HepG2 (cell line): ENCODE measurements around the gene YIPF3. TPM values are rescaled to one million over a fixed set of nuclear protein-coding genes. Genes with fewer than 3 reads are reported as not detected.

ENCODE experiments used
- BCL6 ChIP-seq: IDR thresholded peaks from 2 replicates; pipeline ENCODE4 v1.6.1; 2016; ENCODE audit warnings: missing genetic modification reagents, missing compliant biosample characterization
- FUBP1 ChIP-seq: sonication (generic); formaldehyde crosslinking; IDR thresholded peaks from 2 replicates; pipeline ENCODE4 v1.5.1; 2020; ENCODE audit warnings: missing genetic modification reagents, mild to moderate bottlenecking, borderline replicate concordance
- NCOA2 ChIP-seq: sonication (generic); formaldehyde crosslinking; IDR thresholded peaks from 2 replicates; pipeline ENCODE4 v1.8.0; 2022; ENCODE audit warnings: inconsistent platforms
- NR0B2 ChIP-seq: sonication (generic); formaldehyde crosslinking; IDR thresholded peaks from 2 replicates; pipeline ENCODE4 v1.4.0; 2020; ENCODE audit warnings: mild to moderate bottlenecking, missing genetic modification reagents
- SIN3A ChIP-seq: IDR thresholded peaks from 2 replicates; pipeline ENCODE4 v1.6.1; 2011; ENCODE audit warnings: low read depth, mild to moderate bottlenecking, control low read depth, low read length, borderline replicate concordance
- ZBTB10 ChIP-seq: sonication (generic); formaldehyde crosslinking; IDR thresholded peaks from 2 replicates; pipeline ENCODE4 v1.4.0; 2020; ENCODE audit warnings: missing genetic modification reagents, borderline replicate concordance
- ZNF263 ChIP-seq: sonication (generic); formaldehyde crosslinking; IDR thresholded peaks from 2 replicates; pipeline ENCODE4 v1.4.0; 2020; ENCODE audit warnings: missing genetic modification reagents
- ZNF382 ChIP-seq: sonication (generic); formaldehyde crosslinking; IDR thresholded peaks from 2 replicates; pipeline ENCODE4 v1.5.0; 2020; ENCODE audit warnings: missing genetic modification reagents, mild to moderate bottlenecking, borderline replicate concordance
- ZNF407 ChIP-seq: sonication (generic); formaldehyde crosslinking; IDR thresholded peaks from one replicate; pipeline ENCODE4 v1.5.1; 2020; ENCODE audit warnings: mild to moderate bottlenecking, missing genetic modification reagents; ENCODE audit errors: not compliant biosample characterization
- ZNF569 ChIP-seq: sonication (generic); formaldehyde crosslinking; IDR thresholded peaks from 2 replicates; pipeline ENCODE4 v1.5.0; 2020; ENCODE audit warnings: mild to moderate bottlenecking, missing genetic modification reagents, moderate library complexity, borderline replicate concordance
- ZNF678 ChIP-seq: sonication (generic); formaldehyde crosslinking; IDR thresholded peaks from 2 replicates; pipeline ENCODE4 v1.4.0; 2020; ENCODE audit warnings: mild to moderate bottlenecking, missing genetic modification reagents
- polyA plus RNA-seq, 8 experiments: library from polyadenylated mRNA; depleted of rRNA in 3 of 8; stranded (reverse) in 7 of 8; unstranded in 1 of 8; fragments of >200 nt; fragmentation: Illumina TruSeq in 4 of 8; extraction: Trizol in 4 of 8; gene quantifications; 2 replicates each; pipeline versions ENCODE4 v1.2.1 to v1.2.3, GENCODE V29; 2011 to 2016; ENCODE audit warnings: low read depth in 4 of 8, missing spikeins in 1 of 8, mixed read lengths in 1 of 8; ENCODE audit not compliant: insufficient read depth in 1 of 8
- total RNA-seq, 5 experiments: library from RNA; depleted of rRNA; stranded (reverse); fragments of >200 nt; fragmentation: Illumina TruSeq; extraction: Trizol; gene quantifications; 2 replicates each; pipeline ENCODE4 v1.2.3, GENCODE V29; 2016; ENCODE audit warnings: low read depth in 1 of 5

Gene YIPF3
- total and polyA plus RNA-seq, 2 of the 13 experiments (the other 11 are each of a cell fraction or from before 2014, with no cell fraction given): 107 to 206 TPM

GRCh38 chr6:43506667-43507471 lies 9.9 kb downstream of the YIPF3 start (continued):
- TF ChIP-seq SIN3A: no peak
- 0 out of 2 replicates have a peak, but pooled peaks have one; percentile 33 for TF ChIP-seq FUBP1 (CRISPR knock-in tag)
- no peak for TF ChIP-seq ZBTB10 (CRISPR knock-in tag)
- no peak for TF ChIP-seq ZNF407 (CRISPR knock-in tag)
- TF ChIP-seq ZNF263: no peak
- no peak for TF ChIP-seq ZNF569
- 0 out of 2 replicates have a peak, but pooled peaks have one; percentile 32 for TF ChIP-seq BCL6 (CRISPR knock-in tag)
- 0 out of 2 replicates have a peak, but pooled peaks have one; percentile 20 for TF ChIP-seq NR0B2
- no peak for TF ChIP-seq NCOA2 (CRISPR knock-in tag)
- TF ChIP-seq ZNF382 (CRISPR knock-in tag): no peak
- no peak for TF ChIP-seq ZNF678 (CRISPR knock-in tag)
